GM12878 (cell line): Measurements from ENCODE around the gene NSDHL. TPM values are rescaled to one million over a fixed set of nuclear protein-coding genes. Genes with fewer than 3 reads are reported as not detected.

Experiments
- ATAC-seq: fragments of 200-7000 bp; cut with Tn5 transposase; 3 replicates; pipeline ENCODE4 v1.9.1; 2020; ENCODE audit warnings: mild to moderate bottlenecking, moderate library complexity
- BruUV-seq: library from RNA; stranded (reverse); fragments of 400-500 nt; replicated peaks from 2 replicates; lab custom pipeline; 2021; lab: Mats Ljungman, UMichigan
- CTCF ChIA-PET: fragments of 300-600 bp; sonication (Branson Sonifier 250); formaldehyde crosslinking; extraction: SDS; loops from one replicate; lab custom pipeline; 2021; ENCODE audit warnings: inconsistent platforms; lab: Yijun Ruan, JAX
- POLR2A ChIA-PET: fragments of 350-600 bp; formaldehyde crosslinking; extraction: SDS; loops from one replicate; lab custom pipeline; 2021; ENCODE audit warnings: inconsistent platforms; lab: Charles Lee
- RAD21 ChIA-PET: fragments of 300-600 bp; sonication (Branson Sonifier 250); formaldehyde crosslinking; loops from one replicate; lab custom pipeline; 2023; ENCODE audit warnings: antibody characterized with exemption; ENCODE audit not compliant: unreplicated experiment; lab: Charles Lee
- SMC1A ChIA-PET: fragments of 300-600 bp; sonication (Branson Sonifier 250); formaldehyde crosslinking; loops from one replicate; lab custom pipeline; 2023; ENCODE audit not compliant: unreplicated experiment, uncharacterized antibody; lab: Charles Lee
- DNase-seq: peaks from one replicate; pipeline ENCODE4 v3.0.0-alpha.2; 2011; ENCODE audit warnings: low read depth, low spot score
- FAIRE-seq: peaks from 3 replicates; lab custom pipeline; 2011; peaks lifted over from hg19 to GRCh38; lab: Jason Lieb, UNC
- H2AFZ ChIP-seq: 2 replicates; pipeline ENCODE4 v1.6.0; 2011; ENCODE audit warnings: low read depth, low read length, control low read depth; ENCODE audit not compliant: control insufficient read depth
- H3K27ac ChIP-seq: 2 replicates; pipeline ENCODE4 v1.5.1; 2011; ENCODE audit warnings: control low read depth; ENCODE audit not compliant: control insufficient read depth, insufficient read depth
- H3K27me3 ChIP-seq, 2 experiments: replicated peaks in 1 of 2; 2 replicates each; pipeline versions ENCODE4 v1.6.0 to v1.6.1; 2011; ENCODE audit warnings: low read length in 1 of 2; ENCODE audit not compliant: control insufficient read depth in 2 of 2, insufficient read depth in 2 of 2
- H3K36me3 ChIP-seq, 2 experiments: 2 replicates each; pipeline ENCODE4 v1.5.1; 2011; ENCODE audit warnings: low read length in 1 of 2; ENCODE audit not compliant: control insufficient read depth in 2 of 2, insufficient read depth in 2 of 2
- H3K4me1 ChIP-seq: 2 replicates; pipeline ENCODE4 v1.6.1; 2011; ENCODE audit warnings: mild to moderate bottlenecking, low read length, moderate library complexity, mixed read lengths; ENCODE audit not compliant: control insufficient read depth, insufficient read depth
- H3K4me2 ChIP-seq: 2 replicates; pipeline ENCODE4 v1.6.0; 2011; ENCODE audit warnings: control low read depth; ENCODE audit not compliant: control insufficient read depth, insufficient read depth
- H3K4me3 ChIP-seq: fragments of 200-600 bp; sonication (generic); 2 replicates; pipeline ENCODE4 v1.5.1; 2016
- H3K79me2 ChIP-seq: 2 replicates; pipeline ENCODE4 v1.6.0; 2011; ENCODE audit warnings: low read length; ENCODE audit not compliant: control insufficient read depth, insufficient read depth
- H3K9ac ChIP-seq: 2 replicates; pipeline ENCODE4 v1.8.0; 2011; ENCODE audit warnings: low read length, control low read depth, mixed read lengths; ENCODE audit not compliant: control insufficient read depth, insufficient read depth
- H3K9me3 ChIP-seq: replicated peaks from 3 replicates; pipeline ENCODE4 v1.5.1; 2011; ENCODE audit warnings: mild to moderate bottlenecking, low read length; ENCODE audit not compliant: control insufficient read depth, insufficient read depth
- H4K20me1 ChIP-seq: 2 replicates; pipeline ENCODE4 v1.6.0; 2011; ENCODE audit not compliant: control insufficient read depth, insufficient read depth
- FOXK2 ChIP-seq: fragments of 450-650 bp; IDR thresholded peaks from 2 replicates; pipeline ENCODE4 v1.6.1; 2017; ENCODE audit warnings: mild to moderate bottlenecking, moderate library complexity
- HDAC2 ChIP-seq: fragments of 200-600 bp; sonication (generic); IDR thresholded peaks from 2 replicates; pipeline ENCODE4 v1.6.1; 2017
- KLF5 ChIP-seq: fragments of 450-650 bp; IDR thresholded peaks from 2 replicates; pipeline ENCODE4 v1.6.1; 2014; ENCODE audit warnings: mild to moderate bottlenecking; ENCODE audit not compliant: partially characterized antibody
- POLR2AphosphoS5 ChIP-seq: IDR thresholded peaks from 2 replicates; pipeline ENCODE4 v1.6.1; 2011; ENCODE audit warnings: mild to moderate bottlenecking, low read length, inconsistent platforms
- RAD51 ChIP-seq: fragments of 450-650 bp; IDR thresholded peaks from 2 replicates; pipeline ENCODE4 v1.6.1; 2016; ENCODE audit warnings: moderate library complexity, mild to moderate bottlenecking, inconsistent platforms
- SPI1 ChIP-seq: IDR thresholded peaks from 2 replicates; pipeline ENCODE4 v1.6.1; 2011; ENCODE audit warnings: low read depth, mild to moderate bottlenecking, low read length, moderate library complexity, borderline replicate concordance; ENCODE audit not compliant: insufficient read depth
- STAT3 ChIP-seq: IDR thresholded peaks from 2 replicates; pipeline ENCODE4 v1.6.1; 2011; ENCODE audit warnings: low read depth, low read length, improper control_type of control experiment
- SUPT20H ChIP-seq: IDR thresholded peaks from 2 replicates; pipeline ENCODE4 v1.6.1; 2011; ENCODE audit warnings: low read depth, mild to moderate bottlenecking, low read length, moderate library complexity, borderline replicate concordance; ENCODE audit not compliant: control insufficient read depth
- TAF1 ChIP-seq: IDR thresholded peaks from 2 replicates; pipeline ENCODE4 v1.6.1; 2011; ENCODE audit warnings: mild to moderate bottlenecking, low read depth, low read length, borderline replicate concordance
- TCF3 ChIP-seq: IDR thresholded peaks from 2 replicates; pipeline ENCODE4 v1.6.1; 2012; ENCODE audit warnings: low read depth, mild to moderate bottlenecking, low read length, borderline replicate concordance; ENCODE audit not compliant: insufficient read depth
- YY1 ChIP-seq: IDR thresholded peaks from 2 replicates; pipeline ENCODE4 v1.6.1; 2011; ENCODE audit warnings: low read depth, mild to moderate bottlenecking, low read length
- ZNF24 ChIP-seq: fragments of 450-650 bp; IDR thresholded peaks from 2 replicates; pipeline ENCODE4 v1.6.1; 2017; ENCODE audit warnings: antibody characterized with exemption, mild to moderate bottlenecking
- WGBS: methylation state at CpG from one replicate; pipeline ENCODE4 v1.1.6; 2016; ENCODE audit warnings: low lambda C conversion rate; ENCODE audit not compliant: insufficient replicate concordance, insufficient coverage; ENCODE audit errors: missing lambda C conversion rate; 5-methylcytosine and 5-hydroxymethylcytosine counted together
- in situ Hi-C: fragments of 300-500 bp; cut with MboI; formaldehyde crosslinking; loops from 9 replicates; pipeline ENCODE4 v1.14.3; 2018; ENCODE audit warnings: mixed read lengths
- intact Hi-C: fragments of 100-400 bp; cut with micrococcal nuclease; formaldehyde crosslinking; loops from one replicate; pipeline ENCODE4 v1.14.2; 2022; ENCODE audit not compliant: unreplicated experiment
- polyA plus RNA-seq, 11 experiments: library from polyadenylated mRNA; depleted of rRNA in 4 of 11; unstranded in 6 of 11; stranded (reverse) in 5 of 11; fragments of >200 nt; fragmentation: Nextera tagmentation in 4 of 11; fragmentation: Illumina TruSeq in 1 of 11; extraction: Ambion mirVana in 4 of 11; extraction: Trizol in 1 of 11; gene quantifications; 1 replicate in 1 of 11; 2 replicates in 10 of 11; pipeline versions ENCODE4 v1.2.1 to v1.2.3, GENCODE V29; 2011 to 2016; ENCODE audit warnings: inconsistent platforms in 2 of 11, missing spikeins in 2 of 11, low read depth in 1 of 11
- total RNA-seq, 4 experiments: library from RNA; depleted of rRNA in 3 of 4; stranded (reverse); fragments of >200 nt in 3 of 4; fragmentation: Illumina TruSeq in 1 of 4; extraction: Trizol in 1 of 4; gene quantifications; 2 replicates each; pipeline versions ENCODE4 v1.2.1 to v1.2.3, GENCODE V29; 2013 to 2021
- TF ChIP-seq, protein P1 (sequence below): fragments of 450-650 bp; formaldehyde crosslinking; IDR thresholded peaks from 2 replicates; pipeline ENCODE4 v1.4.0; 2022; ENCODE audit warnings: mild to moderate bottlenecking, moderate library complexity
- TF ChIP-seq, protein P2 (sequence below): IDR thresholded peaks from 2 replicates; pipeline ENCODE4 v1.6.1; 2012; ENCODE audit warnings: improper control_type of control experiment, low read depth, low read length; ENCODE audit not compliant: insufficient replicate concordance

NSDHL gene
- total and polyA plus RNA-seq, 10 of the 15 experiments (the other 5 are each of a cell fraction or from before 2014, with no cell fraction given): 16.9 to 37.1 (median 26.9) TPM

DNA sequence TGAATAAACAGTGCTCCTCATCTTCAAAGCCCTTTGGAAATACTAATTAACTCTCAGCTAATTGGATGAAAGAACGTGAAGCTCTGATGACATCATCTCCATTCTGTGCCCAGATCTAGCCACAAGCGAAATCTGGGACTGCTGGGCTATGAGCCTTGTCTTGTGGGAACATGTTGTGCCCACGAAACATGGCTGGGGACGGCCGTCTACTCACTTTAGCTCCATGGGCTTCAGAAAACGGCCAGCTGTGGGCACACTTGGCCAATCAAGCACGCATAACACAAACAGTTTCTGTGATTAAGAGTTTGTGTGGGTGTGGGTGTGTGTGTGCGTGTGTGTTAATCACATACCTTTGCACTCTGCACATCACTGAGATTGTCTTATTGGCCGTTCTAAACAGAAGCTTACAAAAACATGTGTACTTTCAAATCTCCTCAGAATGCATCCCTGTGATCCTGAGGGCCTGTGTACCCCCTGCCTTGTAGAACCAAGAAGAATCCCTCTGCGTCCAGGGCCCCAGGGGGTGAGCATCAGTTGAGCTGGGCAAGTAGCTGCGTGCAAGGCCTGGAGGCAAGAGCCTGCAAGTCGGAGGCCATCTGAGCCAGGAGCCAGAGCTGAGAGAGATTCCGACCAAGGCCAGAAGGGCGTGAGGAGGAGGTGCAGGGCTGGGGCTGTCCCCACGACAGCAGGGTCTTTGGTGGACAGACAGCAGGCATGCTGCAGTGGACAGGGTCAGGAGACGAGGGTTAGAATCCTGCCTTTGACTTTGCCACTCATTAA lies 48.3 kb downstream of the NSDHL start (continued):
- no peak for TF ChIP-seq SUPT20H
- no peak for TF ChIP-seq SPI1
- no peak for TF ChIP-seq FOXK2
- TF ChIP-seq POLR2AphosphoS5: no peak
- TF ChIP-seq TCF3: no peak
- TF ChIP-seq HDAC2: no peak
- TF ChIP-seq, all 136 proteins: peak for 0

DNA sequence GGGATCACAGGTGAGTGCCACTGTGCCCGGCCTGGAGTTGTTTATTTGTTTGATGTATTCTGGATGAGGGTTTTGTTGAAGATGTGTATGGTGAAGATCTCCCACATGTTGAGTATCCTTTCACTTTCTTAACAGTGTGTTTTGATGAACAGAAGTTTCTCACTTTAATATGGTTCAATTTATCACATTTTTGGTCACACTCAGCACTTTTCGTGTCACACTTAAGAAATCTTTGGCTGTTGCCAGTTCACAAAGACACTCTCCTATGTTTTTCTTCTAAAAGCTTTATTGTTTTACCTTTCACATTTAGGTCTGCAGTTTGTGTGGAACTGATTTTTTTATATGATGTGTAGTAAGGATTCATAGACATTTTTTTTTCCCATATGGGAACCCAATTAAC lies 50.4 kb downstream of the NSDHL start:
- Histone ChIP-seq H3K4me2 (no peak overlapping the region), H3K79me2 (no peaks in the 10 kb centered on the region), H3K9me3 (no peaks in the 10 kb centered on the region; the same call in 2 of the 3 replicates), H3K27ac (no peak overlapping the region), H2AFZ (no peak overlapping the region), H3K36me3 (no peaks in the 10 kb centered on the region), H3K9ac (no peak overlapping the region), H4K20me1 (no peaks in the 10 kb centered on the region), H3K27me3 (no peaks in the 10 kb centered on the region; a peak in 1 of 4 replicates), H3K4me3 (no peak overlapping the region), H3K4me1 (no peaks in the 10 kb centered on the region)
- no TSS peak for BruUV-seq
- ChIA-PET RAD21 (no interaction called here), SMC1A (no interaction called here), POLR2A (no interaction called here), CTCF (no interaction called here)
- FAIRE-seq: no peak
- TF ChIP-seq ZNF24 (no peak), RAD51 (no peak), STAT3 (no peak), TAF1 (no peak), KLF5 (no peak), YY1 (no peak)
- TF ChIP-seq, protein P1, sequence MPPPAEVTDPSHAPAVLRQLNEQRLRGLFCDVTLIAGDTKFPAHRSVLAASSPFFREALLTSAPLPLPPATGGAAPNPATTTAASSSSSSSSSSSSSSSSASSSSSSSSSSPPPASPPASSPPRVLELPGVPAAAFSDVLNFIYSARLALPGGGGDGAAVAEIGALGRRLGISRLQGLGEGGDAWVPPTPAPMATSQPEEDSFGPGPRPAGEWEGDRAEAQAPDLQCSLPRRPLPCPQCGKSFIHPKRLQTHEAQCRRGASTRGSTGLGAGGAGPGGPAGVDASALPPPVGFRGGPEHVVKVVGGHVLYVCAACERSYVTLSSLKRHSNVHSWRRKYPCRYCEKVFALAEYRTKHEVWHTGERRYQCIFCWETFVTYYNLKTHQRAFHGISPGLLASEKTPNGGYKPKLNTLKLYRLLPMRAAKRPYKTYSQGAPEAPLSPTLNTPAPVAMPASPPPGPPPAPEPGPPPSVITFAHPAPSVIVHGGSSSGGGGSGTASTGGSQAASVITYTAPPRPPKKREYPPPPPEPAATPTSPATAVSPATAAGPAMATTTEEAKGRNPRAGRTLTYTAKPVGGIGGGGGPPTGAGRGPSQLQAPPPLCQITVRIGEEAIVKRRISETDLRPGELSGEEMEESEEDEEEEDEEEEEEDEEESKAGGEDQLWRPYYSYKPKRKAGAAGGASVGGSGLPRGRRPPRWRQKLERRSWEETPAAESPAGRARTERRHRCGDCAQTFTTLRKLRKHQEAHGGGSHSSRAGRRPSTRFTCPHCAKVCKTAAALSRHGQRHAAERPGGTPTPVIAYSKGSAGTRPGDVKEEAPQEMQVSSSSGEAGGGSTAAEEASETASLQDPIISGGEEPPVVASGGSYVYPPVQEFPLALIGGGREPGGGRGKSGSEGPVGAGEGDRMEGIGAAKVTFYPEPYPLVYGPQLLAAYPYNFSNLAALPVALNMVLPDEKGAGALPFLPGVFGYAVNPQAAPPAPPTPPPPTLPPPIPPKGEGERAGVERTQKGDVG (CRISPR knock-in tag): no peak
- TF ChIP-seq, protein P2, sequence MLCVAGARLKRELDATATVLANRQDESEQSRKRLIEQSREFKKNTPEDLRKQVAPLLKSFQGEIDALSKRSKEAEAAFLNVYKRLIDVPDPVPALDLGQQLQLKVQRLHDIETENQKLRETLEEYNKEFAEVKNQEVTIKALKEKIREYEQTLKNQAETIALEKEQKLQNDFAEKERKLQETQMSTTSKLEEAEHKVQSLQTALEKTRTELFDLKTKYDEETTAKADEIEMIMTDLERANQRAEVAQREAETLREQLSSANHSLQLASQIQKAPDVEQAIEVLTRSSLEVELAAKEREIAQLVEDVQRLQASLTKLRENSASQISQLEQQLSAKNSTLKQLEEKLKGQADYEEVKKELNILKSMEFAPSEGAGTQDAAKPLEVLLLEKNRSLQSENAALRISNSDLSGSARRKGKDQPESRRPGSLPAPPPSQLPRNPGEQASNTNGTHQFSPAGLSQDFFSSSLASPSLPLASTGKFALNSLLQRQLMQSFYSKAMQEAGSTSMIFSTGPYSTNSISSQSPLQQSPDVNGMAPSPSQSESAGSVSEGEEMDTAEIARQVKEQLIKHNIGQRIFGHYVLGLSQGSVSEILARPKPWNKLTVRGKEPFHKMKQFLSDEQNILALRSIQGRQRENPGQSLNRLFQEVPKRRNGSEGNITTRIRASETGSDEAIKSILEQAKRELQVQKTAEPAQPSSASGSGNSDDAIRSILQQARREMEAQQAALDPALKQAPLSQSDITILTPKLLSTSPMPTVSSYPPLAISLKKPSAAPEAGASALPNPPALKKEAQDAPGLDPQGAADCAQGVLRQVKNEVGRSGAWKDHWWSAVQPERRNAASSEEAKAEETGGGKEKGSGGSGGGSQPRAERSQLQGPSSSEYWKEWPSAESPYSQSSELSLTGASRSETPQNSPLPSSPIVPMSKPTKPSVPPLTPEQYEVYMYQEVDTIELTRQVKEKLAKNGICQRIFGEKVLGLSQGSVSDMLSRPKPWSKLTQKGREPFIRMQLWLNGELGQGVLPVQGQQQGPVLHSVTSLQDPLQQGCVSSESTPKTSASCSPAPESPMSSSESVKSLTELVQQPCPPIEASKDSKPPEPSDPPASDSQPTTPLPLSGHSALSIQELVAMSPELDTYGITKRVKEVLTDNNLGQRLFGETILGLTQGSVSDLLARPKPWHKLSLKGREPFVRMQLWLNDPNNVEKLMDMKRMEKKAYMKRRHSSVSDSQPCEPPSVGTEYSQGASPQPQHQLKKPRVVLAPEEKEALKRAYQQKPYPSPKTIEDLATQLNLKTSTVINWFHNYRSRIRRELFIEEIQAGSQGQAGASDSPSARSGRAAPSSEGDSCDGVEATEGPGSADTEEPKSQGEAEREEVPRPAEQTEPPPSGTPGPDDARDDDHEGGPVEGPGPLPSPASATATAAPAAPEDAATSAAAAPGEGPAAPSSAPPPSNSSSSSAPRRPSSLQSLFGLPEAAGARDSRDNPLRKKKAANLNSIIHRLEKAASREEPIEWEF: no peak
- intact Hi-C loops (no loop called here), in situ Hi-C loops (no loop called here)
- 3% methylated on average over 2 of the region's 2 CpGs for WGBS
- no peak for DNase-seq
- no peak for ATAC-seq
